ENCODE measurements around the gene ZNF12.

ZNF12 gene

GRCh38 chr7:6647541-6647940 is 59.2 kb downstream of the ZNF12 start:
- DNase-seq (ENCODE audit: low spot score): no peak

DNA sequence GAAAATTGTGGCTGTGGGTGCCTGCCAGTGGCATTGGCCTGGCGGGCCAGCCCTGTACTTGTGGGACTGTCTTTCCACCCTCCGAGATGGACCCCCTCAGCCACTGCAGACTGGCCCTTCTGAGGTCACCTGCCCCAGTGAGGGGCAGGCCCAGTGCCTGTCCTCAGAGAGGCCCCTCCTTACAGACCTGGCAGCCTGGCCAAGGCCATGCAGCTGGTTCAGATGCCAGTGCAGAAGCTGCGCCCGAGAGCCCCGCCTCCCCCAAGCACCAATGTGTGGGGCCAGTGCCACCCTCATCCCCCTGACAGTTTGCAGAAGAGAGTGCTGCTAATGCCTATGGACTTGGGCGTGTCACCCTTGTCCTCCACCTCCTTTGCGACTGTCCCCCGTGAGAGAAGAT is 59.7 kb downstream of the ZNF12 start:
- no peak for DNase-seq (ENCODE audit: low spot score)

GRCh38 chr7:6646465-6646864 is 60.3 kb downstream of the ZNF12 start:
- no peak for DNase-seq (ENCODE audit: low spot score)

- DNase-seq (ENCODE audit: low spot score): no peak
Observed at GRCh38 chr7:6644728-6645127, 62.0 kb downstream of the ZNF12 start.

GRCh38 chr7:6643915-6644625 is 62.7 kb downstream of the ZNF12 start:
- DNase-seq (ENCODE audit: low spot score): no peak

GRCh38 chr7:6642861-6643640 is 63.7 kb downstream of the ZNF12 start:
- no peak for DNase-seq (ENCODE audit: low spot score)

GRCh38 chr7:6642239-6642839 is 64.4 kb downstream of the ZNF12 start:
- no peak for DNase-seq (ENCODE audit: low spot score)

DNA sequence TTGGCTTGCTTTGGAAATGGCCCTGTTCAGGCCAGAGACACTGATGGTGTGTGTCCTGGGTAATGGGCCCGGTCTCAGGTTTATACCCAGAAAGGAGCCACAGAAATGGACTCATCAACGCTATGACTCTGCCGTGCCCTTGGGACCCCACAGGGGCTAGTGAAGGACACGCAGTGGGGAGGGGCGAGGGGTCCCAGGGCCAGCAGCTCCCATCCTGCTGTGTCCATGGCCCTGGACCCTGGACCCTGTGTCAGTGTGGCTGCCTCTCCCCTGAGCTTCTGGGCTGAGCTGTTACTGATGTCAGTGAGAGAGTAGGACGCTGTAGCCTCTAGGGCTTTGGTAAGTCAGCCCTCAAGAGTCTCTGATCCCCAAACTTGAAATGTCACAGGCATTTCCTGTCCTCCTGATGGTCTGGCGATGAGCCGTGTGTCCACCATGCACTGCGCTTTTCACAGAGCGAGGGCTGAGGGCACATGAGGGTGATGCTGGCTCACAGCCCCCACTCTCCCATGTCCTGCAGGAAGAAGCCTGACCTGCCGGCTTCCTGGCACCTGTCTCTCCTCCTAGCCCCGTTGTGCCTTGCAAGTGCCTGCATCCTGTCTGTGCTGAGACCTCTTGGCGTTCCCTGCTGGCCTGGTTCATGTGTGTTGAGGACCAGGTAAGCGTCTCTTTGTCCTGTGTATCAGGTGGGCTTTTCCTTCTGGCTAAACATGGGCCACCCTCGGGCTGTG is 65.3 kb downstream of the ZNF12 start:
- no peak for DNase-seq (ENCODE audit: low spot score)

GRCh38 chr7:6640246-6640721 is 66.5 kb downstream of the ZNF12 start:
- no peak for DNase-seq (ENCODE audit: low spot score)

- DNase-seq (ENCODE audit: low spot score): no peak
Observed at GRCh38 chr7:6639627-6640026, 67.1 kb downstream of the ZNF12 start.

DNA sequence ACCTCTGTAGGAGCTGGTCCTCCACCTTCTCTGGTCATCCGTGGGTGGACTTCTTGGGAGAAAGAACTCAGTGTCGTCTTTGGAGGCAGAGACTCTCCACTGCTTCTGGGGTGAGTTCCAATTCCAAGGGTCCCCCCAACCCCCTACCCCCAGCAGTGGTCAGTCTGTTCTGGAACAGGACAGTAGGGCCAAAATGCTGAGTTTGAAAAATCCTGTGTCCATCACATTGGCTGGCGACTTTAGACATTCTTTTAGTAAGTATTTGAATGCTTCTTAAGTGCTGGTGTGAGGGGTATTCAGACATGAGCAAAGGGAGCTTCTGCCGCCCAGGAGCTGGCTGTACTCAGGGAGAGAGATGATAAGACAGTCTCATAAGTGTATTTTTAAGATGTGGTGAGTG is 67.7 kb downstream of the ZNF12 start:
- no peak for DNase-seq (ENCODE audit: low spot score)
